HG02973 (cell line): Measurements from ENCODE around the gene ZSCAN20.

ENCODE experiments used
- ATAC-seq: cut with Tn5 transposase; IDR thresholded peaks from one replicate; pipeline ENCODE4 v1.9.1; 2021; ENCODE audit warnings: moderate library complexity; ENCODE audit not compliant: unreplicated experiment

The ZSCAN20 gene

GRCh38 chr1:33527934-33528333 is 55.5 kb downstream of the ZSCAN20 start:
- ATAC-seq, result no peak

- no peak for ATAC-seq
These were observed 57.5 kb downstream of the ZSCAN20 start for GRCh38 chr1:33529957-33530356.

GRCh38 chr1:33532250-33532649 is 59.8 kb downstream of the ZSCAN20 start:
- ATAC-seq, result no peak

- ATAC-seq, result no peak
These were observed 60.5 kb downstream of the ZSCAN20 start for GRCh38 chr1:33532936-33533335.

GRCh38 chr1:33535334-33535733 is 62.9 kb downstream of the ZSCAN20 start:
- ATAC-seq, result no peak

GRCh38 chr1:33537885-33538284 is 65.4 kb downstream of the ZSCAN20 start:
- no peak for ATAC-seq

- no peak for ATAC-seq
These were observed 69.5 kb downstream of the ZSCAN20 start for GRCh38 chr1:33541966-33542365.
